ENCODE measurements around the gene ANKRD10.
A peak's percentile ranks its signal among the peaks of the same experiment; 100 is the strongest.

The ANKRD10 gene

DNA sequence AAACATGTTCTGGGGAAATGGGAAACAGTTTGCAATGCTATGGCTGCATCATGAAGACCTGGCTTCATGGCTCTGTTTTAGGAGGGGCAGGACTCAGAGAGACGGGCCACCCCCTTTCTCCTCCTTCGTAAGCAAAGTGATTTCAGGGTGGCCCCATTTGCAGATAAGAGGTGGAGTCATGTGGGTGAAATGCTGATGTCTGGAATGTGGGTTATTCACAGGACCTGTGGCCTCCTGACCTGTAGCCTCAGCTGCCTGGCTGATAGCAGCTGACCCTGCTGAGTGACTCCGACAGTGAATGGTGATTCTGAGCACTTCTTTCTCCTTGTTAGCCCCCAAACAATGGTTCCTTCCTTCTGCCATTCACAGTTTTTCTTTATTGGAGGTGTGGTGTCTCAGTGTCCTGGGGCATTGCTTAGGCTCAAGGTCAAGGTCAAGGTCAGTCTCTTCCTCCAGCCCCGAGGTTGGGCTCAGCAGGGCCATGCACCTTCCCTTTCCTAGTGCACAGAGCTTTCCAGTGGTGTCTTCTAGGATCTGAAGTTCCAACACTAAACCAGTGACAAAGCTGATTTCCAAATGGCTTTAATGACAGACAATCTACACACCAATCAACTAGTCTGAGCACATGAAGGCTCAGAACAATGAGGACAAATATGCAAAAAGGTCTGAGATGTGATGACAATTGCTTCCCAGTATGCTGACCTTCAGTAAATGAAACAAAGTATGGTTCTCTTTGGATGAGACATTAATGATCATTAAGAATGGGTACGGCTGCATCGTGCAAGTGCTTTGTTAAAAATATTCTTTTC is 49.6 kb upstream of the ANKRD10 start:
- no peak for TF ChIP-seq IKZF3 (tag by site-specific recombination; IDR thresholded peaks at IDR 0.05)
- peak; percentile 34; the same call in 1 of the 2 replicates for TF ChIP-seq SCRT2 (tag by site-specific recombination; IDR thresholded peaks at IDR 0.05)
- Histone ChIP-seq H3K9me3 (ENCODE audit: control insufficient read depth, insufficient read depth, low read depth, low read length) (no peaks in the 10 kb centered on the region), H3K27ac (ENCODE audit: extremely low read depth, low read depth, low read length) (no peak overlapping the region), H3K4me3 (ENCODE audit: low read depth, low read length) (no peak overlapping the region), H3K36me3 (ENCODE audit: control insufficient read depth in 2 of 2, insufficient read depth in 1 of 2, low read length in 2 of 2) (no peaks in the 10 kb centered on the region), H3K4me1 (ENCODE audit: control insufficient read depth, insufficient read depth, low read length) (no peaks in the 10 kb centered on the region)
- ChIA-PET CTCF (no interaction called here), POLR2A (no interaction called here)

DNA sequence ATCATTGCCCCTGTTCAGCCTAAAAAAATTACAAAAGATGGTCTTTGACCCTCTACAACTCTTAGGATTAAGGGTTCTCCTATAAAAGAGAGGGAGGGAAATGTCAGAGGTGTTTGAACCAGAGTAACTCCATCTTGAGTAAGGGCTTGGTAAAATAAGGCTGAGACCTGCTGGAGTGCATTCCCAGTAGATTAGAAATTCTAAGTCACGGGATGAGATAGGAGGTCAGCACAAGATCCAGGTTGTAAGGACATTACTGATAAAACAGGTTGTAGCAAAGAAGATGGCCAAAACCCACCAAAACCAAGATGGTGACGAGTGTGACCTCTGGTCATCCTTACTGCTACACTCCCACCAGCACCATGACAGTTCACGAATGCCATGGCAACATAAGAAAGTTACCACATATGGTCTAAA is 48.7 kb upstream of the ANKRD10 start:
- no peaks in the 10 kb centered on the region for H3K9me3 ChIP-seq (ENCODE audit: control insufficient read depth, insufficient read depth, low read depth, low read length)
- H3K4me3 ChIP-seq (ENCODE audit: low read depth, low read length), result no peak overlapping the region
- CTCF ChIA-PET, result no interaction called here
- no peaks in the 10 kb centered on the region for H3K4me1 ChIP-seq (ENCODE audit: control insufficient read depth, insufficient read depth, low read length)
- TF ChIP-seq, protein P1, sequence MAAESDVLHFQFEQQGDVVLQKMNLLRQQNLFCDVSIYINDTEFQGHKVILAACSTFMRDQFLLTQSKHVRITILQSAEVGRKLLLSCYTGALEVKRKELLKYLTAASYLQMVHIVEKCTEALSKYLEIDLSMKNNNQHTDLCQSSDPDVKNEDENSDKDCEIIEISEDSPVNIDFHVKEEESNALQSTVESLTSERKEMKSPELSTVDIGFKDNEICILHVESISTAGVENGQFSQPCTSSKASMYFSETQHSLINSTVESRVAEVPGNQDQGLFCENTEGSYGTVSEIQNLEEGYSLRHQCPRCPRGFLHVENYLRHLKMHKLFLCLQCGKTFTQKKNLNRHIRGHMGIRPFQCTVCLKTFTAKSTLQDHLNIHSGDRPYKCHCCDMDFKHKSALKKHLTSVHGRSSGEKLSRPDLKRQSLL (tag by site-specific recombination; IDR thresholded peaks at IDR 0.05), result no peak
- TF ChIP-seq ZNF629 (tag by site-specific recombination; IDR thresholded peaks at IDR 0.05) (no peak), ZNF555 (tag by site-specific recombination; conservative IDR thresholded peaks at IDR 0.05) (no peak), ZNF560 (tag by site-specific recombination; IDR thresholded peaks at IDR 0.05; ENCODE audit: borderline replicate concordance) (no peak), GLI2 (tag by site-specific recombination; IDR thresholded peaks at IDR 0.05; ENCODE audit: borderline replicate concordance, low read depth) (no peak), EGR2 (tag by site-specific recombination; IDR thresholded peaks at IDR 0.05; ENCODE audit: low read depth) (no peak), ZNF140 (tag by site-specific recombination; IDR thresholded peaks at IDR 0.05) (no peak), ZNF585B (tag by site-specific recombination; IDR thresholded peaks at IDR 0.05) (no peak), ZNF510 (tag by site-specific recombination; IDR thresholded peaks at IDR 0.05; ENCODE audit: insufficient replicate concordance) (no peak), OSR2 (tag by site-specific recombination; IDR thresholded peaks at IDR 0.05) (no peak)
- TF ChIP-seq, protein P2, sequence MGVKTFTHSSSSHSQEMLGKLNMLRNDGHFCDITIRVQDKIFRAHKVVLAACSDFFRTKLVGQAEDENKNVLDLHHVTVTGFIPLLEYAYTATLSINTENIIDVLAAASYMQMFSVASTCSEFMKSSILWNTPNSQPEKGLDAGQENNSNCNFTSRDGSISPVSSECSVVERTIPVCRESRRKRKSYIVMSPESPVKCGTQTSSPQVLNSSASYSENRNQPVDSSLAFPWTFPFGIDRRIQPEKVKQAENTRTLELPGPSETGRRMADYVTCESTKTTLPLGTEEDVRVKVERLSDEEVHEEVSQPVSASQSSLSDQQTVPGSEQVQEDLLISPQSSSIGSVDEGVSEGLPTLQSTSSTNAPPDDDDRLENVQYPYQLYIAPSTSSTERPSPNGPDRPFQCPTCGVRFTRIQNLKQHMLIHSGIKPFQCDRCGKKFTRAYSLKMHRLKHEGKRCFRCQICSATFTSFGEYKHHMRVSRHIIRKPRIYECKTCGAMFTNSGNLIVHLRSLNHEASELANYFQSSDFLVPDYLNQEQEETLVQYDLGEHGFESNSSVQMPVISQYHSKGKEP (tag by site-specific recombination; IDR thresholded peaks at IDR 0.05), result no peak
- H3K27ac ChIP-seq (ENCODE audit: extremely low read depth, low read depth, low read length), result no peak overlapping the region
- POLR2A ChIA-PET, result no interaction called here
- no peaks in the 10 kb centered on the region for H3K36me3 ChIP-seq (ENCODE audit: control insufficient read depth in 2 of 2, insufficient read depth in 1 of 2, low read length in 2 of 2)

DNA sequence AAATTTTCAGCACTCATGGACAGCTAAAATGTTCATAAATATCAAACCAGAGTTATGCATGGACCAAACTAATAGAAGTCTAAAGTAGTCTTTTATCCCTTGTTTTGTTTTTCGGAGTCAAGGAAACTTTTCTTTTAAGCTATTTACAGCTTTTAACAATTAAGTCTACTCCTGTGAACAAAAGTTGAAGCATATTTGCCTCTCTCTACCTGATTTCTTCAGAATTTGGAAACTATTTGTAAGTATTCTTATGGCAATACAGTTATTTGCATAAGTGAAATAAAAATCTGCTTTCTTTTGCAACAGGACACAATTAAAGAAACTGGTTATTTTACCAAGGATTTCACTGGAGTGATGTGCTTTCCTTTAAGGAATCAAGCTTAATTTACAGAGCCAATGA is 47.1 kb upstream of the ANKRD10 start:
- Histone ChIP-seq H3K4me3 (ENCODE audit: low read depth, low read length) (no peak overlapping the region), H3K36me3 (ENCODE audit: control insufficient read depth in 2 of 2, insufficient read depth in 1 of 2, low read length in 2 of 2) (no peaks in the 10 kb centered on the region), H3K27ac (ENCODE audit: extremely low read depth, low read depth, low read length) (no peak overlapping the region), H3K4me1 (ENCODE audit: control insufficient read depth, insufficient read depth, low read length) (no peaks in the 10 kb centered on the region), H3K9me3 (ENCODE audit: control insufficient read depth, insufficient read depth, low read depth, low read length) (no peaks in the 10 kb centered on the region)
- ChIA-PET POLR2A (no interaction called here), CTCF (no interaction called here)
- TF ChIP-seq HOXD13 (CRISPR knock-in tag; IDR thresholded peaks at IDR 0.05; ENCODE audit: borderline replicate concordance) (no peak), ZNF473 (tag by site-specific recombination; IDR thresholded peaks at IDR 0.05) (no peak), ZNF623 (tag by site-specific recombination; IDR thresholded peaks at IDR 0.05) (no peak), MZF1 (tag by site-specific recombination; IDR thresholded peaks at IDR 0.05; ENCODE audit: borderline replicate concordance) (no peak), SETDB1 (IDR thresholded peaks at IDR 0.05; ENCODE audit: insufficient read length, low read length) (peak; percentile 96)
- TF ChIP-seq, protein P3, sequence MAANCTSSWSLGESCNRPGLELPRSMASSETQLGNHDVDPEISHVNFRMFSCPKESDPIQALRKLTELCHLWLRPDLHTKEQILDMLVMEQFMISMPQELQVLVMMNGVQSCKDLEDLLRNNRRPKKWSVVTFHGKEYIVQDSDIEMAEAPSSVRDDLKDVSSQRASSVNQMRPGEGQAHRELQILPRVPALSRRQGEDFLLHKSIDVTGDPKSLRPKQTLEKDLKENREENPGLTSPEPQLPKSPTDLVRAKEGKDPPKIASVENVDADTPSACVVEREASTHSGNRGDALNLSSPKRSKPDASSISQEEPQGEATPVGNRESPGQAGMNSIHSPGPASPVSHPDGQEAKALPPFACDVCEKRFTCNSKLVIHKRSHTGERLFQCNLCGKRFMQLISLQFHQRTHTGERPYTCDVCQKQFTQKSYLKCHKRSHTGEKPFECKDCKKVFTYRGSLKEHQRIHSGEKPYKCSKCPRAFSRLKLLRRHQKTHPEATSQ (tag by site-specific recombination; IDR thresholded peaks at IDR 0.05), result no peak

Data from HEK293 (cell line).